GM12891 (cell line): ENCODE results near the gene SEPTIN7.

Experiments used
- POLR2A ChIP-seq: IDR thresholded peaks from 2 replicates; pipeline ENCODE4 v1.6.1; 2011; ENCODE audit warnings: low read depth, low read length, control low read depth
- POLR2AphosphoS5 ChIP-seq: IDR thresholded peaks from 2 replicates; pipeline ENCODE4 v1.6.1; 2011; ENCODE audit warnings: low read depth, low read length, control low read depth

DNA sequence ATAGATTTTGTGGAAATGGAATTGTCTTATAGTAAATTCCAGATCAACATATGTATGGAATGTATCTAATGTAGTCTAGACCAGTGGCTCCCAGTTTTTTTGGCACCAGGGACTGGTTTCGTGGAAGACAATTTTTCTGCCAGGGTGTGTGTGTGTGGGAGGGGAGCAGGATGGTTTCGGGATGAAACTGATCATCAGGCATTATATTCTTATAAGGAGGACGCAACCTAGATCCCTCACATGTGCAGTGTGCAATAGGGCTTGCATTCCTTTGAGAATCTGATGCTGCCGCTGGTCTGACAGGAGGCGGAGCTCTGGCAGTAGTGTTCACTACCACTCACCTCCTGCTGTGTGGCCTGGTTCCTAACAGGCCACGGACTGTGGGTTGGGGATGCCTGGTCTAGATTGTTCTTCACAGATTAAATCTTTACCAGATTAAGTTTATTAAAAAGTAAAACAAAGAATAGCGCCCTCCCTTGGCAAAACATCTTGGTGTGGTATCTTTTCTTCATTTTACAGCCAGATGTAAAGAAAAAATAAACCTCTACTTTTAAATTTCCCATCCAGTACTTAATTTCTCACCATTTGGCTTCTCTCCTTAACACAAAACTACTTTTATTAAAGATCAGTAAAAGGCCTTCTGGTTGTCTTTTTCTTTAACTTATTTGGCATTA lies 48.4 kb downstream of the SEPTIN7 start:
- TF ChIP-seq POLR2A (no peak), POLR2AphosphoS5 (no peak)
